Measurements from ENCODE around the gene METTL3. TPM values are rescaled to one million over a fixed set of nuclear protein-coding genes. Genes with fewer than 3 reads are reported as not detected.
"Not testable (repeated sequence)": the region's sequence is repeated elsewhere in the genome, so short reads cannot be mapped to it uniquely, and the experiment has no call there.

METTL3 gene
- total RNA-seq = 100 to 1,000 TPM in 1 of 4 donors, 10 to 100 TPM in 3; 38.9 to 125 (median 44.8) TPM

- H3K27me3 ChIP-seq = no peaks in the 10 kb centered on the region
- TF ChIP-seq EP300 (IDR thresholded peaks at IDR 0.05) (no peak), POLR2A (IDR thresholded peaks at IDR 0.05) (peak in 1 of 2 donors; percentile 35), POLR2AphosphoS5 (IDR thresholded peaks at IDR 0.05) (peak in 2 of 3 donors; percentile 47 to 82)
- WGBS = under 1% methylated on average over 31 of the region's 53 CpGs
- no peaks in the 10 kb centered on the region for H3K9me3 ChIP-seq
- peaks cover 13% of the 10 kb centered on the region for H3K36me3 ChIP-seq
- H3K4me1 ChIP-seq = peaks cover 27% of the 10 kb centered on the region
- peak within 1 kb of the TSS; percentile 62 for H3K4me3 ChIP-seq
- DNase-seq (ENCODE audit: low spot score in 2 of 2) = peak; percentile 97 to 98
- H3K27ac ChIP-seq = peak within 1 kb of the TSS; percentile 70
These were observed at the start of gene METTL3 for GRCh38 chr14:21510735-21511657. Gene METTL3 (minus strand): TSS chr14:21511340. CDS start chr14:21511223, 117 bp downstream.

- WGBS = 70% methylated on average over 8 of the region's 8 CpGs
- TF ChIP-seq POLR2AphosphoS5 (IDR thresholded peaks at IDR 0.05) = no peak
- no peak for TF ChIP-seq POLR2A (IDR thresholded peaks at IDR 0.05)
- TF ChIP-seq CTCF (IDR thresholded peaks at IDR 0.05) = no peak
- TF ChIP-seq EP300 (IDR thresholded peaks at IDR 0.05) = no peak
- peaks cover 8% of the 10 kb centered on the region for H3K4me1 ChIP-seq
These were observed 47.6 kb upstream of the METTL3 start for GRCh38 chr14:21558703-21559170.

GRCh38 chr14:21557084-21557901, 46.2 kb upstream of the METTL3 start:
- WGBS = 10% methylated on average over 11 of the region's 11 CpGs
- peak in 1 of 2 donors; percentile 79 for DNase-seq (ENCODE audit: low spot score in 2 of 2)
- Histone ChIP-seq H3K36me3 (no peaks in the 10 kb centered on the region), H3K4me1 (peaks cover 8% of the 10 kb centered on the region), H3K4me3 (peak overlapping the region; percentile 37), H3K9me3 (no peaks in the 10 kb centered on the region), H3K27ac (peak overlapping the region; percentile 25), H3K27me3 (no peaks in the 10 kb centered on the region)
- TF ChIP-seq CTCF (IDR thresholded peaks at IDR 0.05) (peak; percentile 62 to 84), EP300 (IDR thresholded peaks at IDR 0.05) (no peak), POLR2AphosphoS5 (IDR thresholded peaks at IDR 0.05) (no peak), POLR2A (IDR thresholded peaks at IDR 0.05) (no peak)

More at GRCh38 chr14:21558703-21559170, 47.6 kb upstream of the METTL3 start:
- no peaks in the 10 kb centered on the region for H3K9me3 ChIP-seq
- DNase-seq (ENCODE audit: low spot score in 2 of 2) = no peak
- no peak overlapping the region for H3K27ac ChIP-seq
- no peaks in the 10 kb centered on the region for H3K36me3 ChIP-seq
- H3K27me3 ChIP-seq = no peaks in the 10 kb centered on the region
- H3K4me3 ChIP-seq = no peak overlapping the region

- H3K27ac ChIP-seq = no peak overlapping the region
- TF ChIP-seq POLR2A (IDR thresholded peaks at IDR 0.05) = no peak
- no peak for TF ChIP-seq POLR2AphosphoS5 (IDR thresholded peaks at IDR 0.05)
- TF ChIP-seq EP300 (IDR thresholded peaks at IDR 0.05) = no peak
- TF ChIP-seq CTCF (IDR thresholded peaks at IDR 0.05) = no peak
- peaks cover 8% of the 10 kb centered on the region for H3K4me1 ChIP-seq
- H3K27me3 ChIP-seq = no peaks in the 10 kb centered on the region
- DNase-seq (ENCODE audit: low spot score in 2 of 2) = no peak
- no peaks in the 10 kb centered on the region for H3K9me3 ChIP-seq
- H3K36me3 ChIP-seq = no peaks in the 10 kb centered on the region
- H3K4me3 ChIP-seq = no peak overlapping the region
- WGBS = 54% methylated on average over 5 of the region's 5 CpGs
These were observed 45.4 kb upstream of the METTL3 start for GRCh38 chr14:21556378-21557083.

GRCh38 chr14:21553266-21553665, 42.1 kb upstream of the METTL3 start:
- Histone ChIP-seq H3K27me3 (no peaks in the 10 kb centered on the region), H3K27ac (no peak overlapping the region), H3K9me3 (no peaks in the 10 kb centered on the region), H3K4me3 (no peak overlapping the region), H3K36me3 (no peaks in the 10 kb centered on the region), H3K4me1 (peaks cover 8% of the 10 kb centered on the region)
- TF ChIP-seq POLR2A (IDR thresholded peaks at IDR 0.05) (no peak), POLR2AphosphoS5 (IDR thresholded peaks at IDR 0.05) (no peak), CTCF (IDR thresholded peaks at IDR 0.05) (no peak), EP300 (IDR thresholded peaks at IDR 0.05) (no peak)
- DNase-seq (ENCODE audit: low spot score in 2 of 2) = no peak
- WGBS = 92% methylated on average over 3 of the region's 3 CpGs

GRCh38 chr14:21544588-21544987, 33.4 kb upstream of the METTL3 start:
- H3K9me3 ChIP-seq; H3K4me3 ChIP-seq; H3K27me3 ChIP-seq; H3K27ac ChIP-seq; H3K36me3 ChIP-seq; DNase-seq (ENCODE audit: low spot score in 2 of 2); H3K4me1 ChIP-seq: not testable (repeated sequence)
- WGBS = 90% methylated on average over 7 of the region's 7 CpGs
